Uterus (tissue), 4 donors: ENCODE data around the gene VASP. TPM values are rescaled to one million over a fixed set of nuclear protein-coding genes. Genes with fewer than 3 reads are reported as not detected.

Experiments used
- DNase-seq, 2 donors: peaks; one replicate each; pipeline ENCODE4 v3.0.0-alpha.2; 2019 to 2020
- H3K27ac ChIP-seq, 2 donors: fragments of 200-600 bp; sonication (generic); 1 replicate in 1 of 2; 2 replicates in 1 of 2; pipeline ENCODE4 v1.5.1; 2016 to 2018
- H3K27me3 ChIP-seq, 2 donors: fragments of 200-600 bp; sonication (generic); one replicate each; pipeline ENCODE4 v1.5.1; 2018 to 2019; ENCODE audit warnings: control low read depth in 1 of 2
- H3K36me3 ChIP-seq, 2 donors: fragments of 200-600 bp; sonication (generic); one replicate each; pipeline ENCODE4 v1.5.1; 2019; ENCODE audit warnings: control low read depth in 1 of 2
- H3K4me1 ChIP-seq, 2 donors: fragments of 200-600 bp; sonication (generic); one replicate each; pipeline ENCODE4 v1.5.1; 2018 to 2019; ENCODE audit warnings: control low read depth in 1 of 2
- H3K4me3 ChIP-seq, 2 donors: fragments of 200-600 bp; sonication (generic); 1 replicate in 1 of 2; 2 replicates in 1 of 2; pipeline ENCODE4 v1.5.1; 2018 to 2019; ENCODE audit warnings: mild to moderate bottlenecking in 1 of 2
- H3K9me3 ChIP-seq, 2 donors: fragments of 200-600 bp; sonication (generic); one replicate each; pipeline ENCODE4 v1.5.1; 2019; ENCODE audit warnings: control low read depth in 1 of 2
- CTCF ChIP-seq, 4 experiments: fragments of 200-600 bp in 2 of 4; fragments of 450-650 bp in 2 of 4; sonication (generic) in 2 of 4; IDR thresholded peaks; one replicate each; pipeline ENCODE4 v1.5.1; 2016 to 2019; ENCODE audit warnings: antibody characterized with exemption in 4 of 4, mild to moderate bottlenecking in 2 of 4, moderate library complexity in 1 of 4
- POLR2A ChIP-seq, 2 donors: fragments of 450-650 bp; IDR thresholded peaks; one replicate each; pipeline ENCODE4 v1.6.1; 2016; ENCODE audit warnings: antibody characterized with exemption in 2 of 2, mild to moderate bottlenecking in 1 of 2, moderate library complexity in 1 of 2
- intact Hi-C: fragments of 100-400 bp; cut with DNase I; formaldehyde crosslinking; loops from one replicate; pipeline ENCODE4 v1.15.1; 2023; ENCODE audit warnings: low total_unique reads
- total RNA-seq, 4 donors: library from RNA; depleted of rRNA in 3 of 4; stranded (reverse); fragments of >200 nt in 3 of 4; gene quantifications; one replicate each; pipeline versions ENCODE4 v1.1.0 to v1.2.4, GENCODE V29; 2014 to 2023
- donor health status: DM: yes; HTN: yes; CAD: no.

The VASP gene
- total RNA-seq, 4 donors from 2014 or later: 21.5 to 157 (median 38.3) TPM

- intact Hi-C loops: no loop called here
- Histone ChIP-seq H3K27ac (no peak overlapping the region), H3K4me1 (peaks cover 0 to 8% of the 10 kb centered on the region in 2 donors), H3K36me3 (no peaks in the 10 kb centered on the region), H3K27me3 (no peaks in the 10 kb centered on the region), H3K4me3 (no peak overlapping the region), H3K9me3 (no peaks in the 10 kb centered on the region)
- DNase-seq: no peak
- TF ChIP-seq CTCF (IDR thresholded peaks at IDR 0.05): no peak
- no peak for TF ChIP-seq POLR2A (IDR thresholded peaks at IDR 0.05)
Observed at GRCh38 chr19:45517238-45517637, 10.0 kb downstream of the VASP start.

GRCh38 chr19:45517641-45518468 lies 10.6 kb downstream of the VASP start:
- intact Hi-C loops: no loop called here
- Histone ChIP-seq H3K9me3 (no peaks in the 10 kb centered on the region), H3K4me3 (no peak overlapping the region), H3K27me3 (no peaks in the 10 kb centered on the region), H3K4me1 (peaks cover 0 to 8% of the 10 kb centered on the region in 2 donors), H3K27ac (no peak overlapping the region), H3K36me3 (no peaks in the 10 kb centered on the region)
- no peak for DNase-seq
- TF ChIP-seq CTCF (IDR thresholded peaks at IDR 0.05): no peak
- no peak for TF ChIP-seq POLR2A (IDR thresholded peaks at IDR 0.05)

GRCh38 chr19:45518469-45518826 lies 11.2 kb downstream of the VASP start:
- Histone ChIP-seq H3K9me3 (no peaks in the 10 kb centered on the region), H3K4me1 (peaks cover 0 to 5% of the 10 kb centered on the region in 2 donors), H3K36me3 (no peaks in the 10 kb centered on the region), H3K4me3 (no peak overlapping the region), H3K27me3 (no peaks in the 10 kb centered on the region), H3K27ac (no peak overlapping the region)
- intact Hi-C loops: no loop called here
- DNase-seq: no peak
- no peak for TF ChIP-seq POLR2A (IDR thresholded peaks at IDR 0.05)
- no peak for TF ChIP-seq CTCF (IDR thresholded peaks at IDR 0.05)

GRCh38 chr19:45522010-45522941 lies 15.0 kb downstream of the VASP start:
- no peaks in the 10 kb centered on the region for H3K4me1 ChIP-seq

More at GRCh38 chr19:45522010-45522941, 15.0 kb downstream of the VASP start:
- no peak overlapping the region for H3K4me3 ChIP-seq
- H3K27me3 ChIP-seq: no peaks in the 10 kb centered on the region
- no peaks in the 10 kb centered on the region for H3K9me3 ChIP-seq
- no peak for TF ChIP-seq CTCF (IDR thresholded peaks at IDR 0.05)
- no peak for TF ChIP-seq POLR2A (IDR thresholded peaks at IDR 0.05)
- intact Hi-C loops: loop anchor here (5.0 kb wide), 1 partner anchor 120 kb away; no protein-coding TSS in a partner anchor
- DNase-seq: no peak
- no peak overlapping the region for H3K27ac ChIP-seq
- no peaks in the 10 kb centered on the region for H3K36me3 ChIP-seq
